Measurements from ENCODE around the gene MYB. TPM values are rescaled to one million over a fixed set of nuclear protein-coding genes. Genes with fewer than 3 reads are reported as not detected.
"Not testable (repeated sequence)": the region's sequence is repeated elsewhere in the genome, so short reads cannot be mapped to it uniquely, and the experiment has no call there.

The MYB gene
- total RNA-seq, 3 donors from 2014 or later = 1.1 to 61.9 (median 37.0) TPM

DNA sequence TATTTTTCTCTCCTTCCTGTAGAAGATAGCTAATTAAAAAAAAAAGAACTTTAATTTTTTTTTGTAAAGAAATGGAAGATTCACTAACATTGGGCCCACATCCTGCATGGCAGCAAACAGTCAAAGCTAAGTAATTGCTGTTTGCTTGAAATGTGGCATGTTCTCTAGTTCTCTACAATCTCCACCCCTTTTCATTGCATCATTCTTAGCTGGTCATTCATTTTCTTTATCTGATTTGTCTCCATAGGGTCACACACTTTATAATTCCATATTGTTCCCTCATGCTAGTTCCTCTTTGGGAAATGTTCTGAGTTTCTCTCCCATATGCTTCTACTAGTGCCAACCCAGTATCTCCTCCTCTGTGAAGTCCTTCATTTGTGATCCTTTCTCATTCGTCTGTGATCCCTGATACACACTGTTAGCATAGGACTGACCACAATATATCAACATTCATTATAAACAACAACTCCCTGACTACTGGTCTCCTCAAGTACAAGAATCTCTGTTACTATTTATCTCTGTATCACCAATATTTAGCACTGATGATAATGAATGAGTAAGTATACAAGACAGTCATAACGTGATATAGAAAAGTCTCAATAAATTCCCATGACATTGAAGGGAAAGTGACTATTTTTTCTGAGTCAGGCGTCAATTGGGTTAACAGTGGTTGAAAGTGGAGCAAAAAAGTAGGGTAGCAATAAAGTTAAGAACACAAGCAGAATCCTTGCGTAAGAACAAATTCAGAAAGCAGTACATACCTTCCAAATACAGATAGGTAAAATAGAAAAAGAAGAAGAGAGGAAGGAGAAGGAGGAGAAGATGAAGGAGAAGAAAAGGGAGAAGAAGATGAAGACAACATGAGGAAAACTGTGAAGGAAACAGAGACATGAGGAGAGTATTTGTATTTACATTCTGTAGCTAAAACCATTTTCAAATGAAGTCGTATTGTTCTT lies 33.2 kb upstream of the MYB start:
- no peaks in the 10 kb centered on the region for H3K9me3 ChIP-seq
- DNase-seq (ENCODE audit: low spot score in 2 of 2) = no peak
- H3K4me3 ChIP-seq = no peak overlapping the region
- no peak for TF ChIP-seq POLR2AphosphoS5 (IDR thresholded peaks at IDR 0.05)
- no peak for TF ChIP-seq POLR2A (IDR thresholded peaks at IDR 0.05)
- TF ChIP-seq, protein P1, sequence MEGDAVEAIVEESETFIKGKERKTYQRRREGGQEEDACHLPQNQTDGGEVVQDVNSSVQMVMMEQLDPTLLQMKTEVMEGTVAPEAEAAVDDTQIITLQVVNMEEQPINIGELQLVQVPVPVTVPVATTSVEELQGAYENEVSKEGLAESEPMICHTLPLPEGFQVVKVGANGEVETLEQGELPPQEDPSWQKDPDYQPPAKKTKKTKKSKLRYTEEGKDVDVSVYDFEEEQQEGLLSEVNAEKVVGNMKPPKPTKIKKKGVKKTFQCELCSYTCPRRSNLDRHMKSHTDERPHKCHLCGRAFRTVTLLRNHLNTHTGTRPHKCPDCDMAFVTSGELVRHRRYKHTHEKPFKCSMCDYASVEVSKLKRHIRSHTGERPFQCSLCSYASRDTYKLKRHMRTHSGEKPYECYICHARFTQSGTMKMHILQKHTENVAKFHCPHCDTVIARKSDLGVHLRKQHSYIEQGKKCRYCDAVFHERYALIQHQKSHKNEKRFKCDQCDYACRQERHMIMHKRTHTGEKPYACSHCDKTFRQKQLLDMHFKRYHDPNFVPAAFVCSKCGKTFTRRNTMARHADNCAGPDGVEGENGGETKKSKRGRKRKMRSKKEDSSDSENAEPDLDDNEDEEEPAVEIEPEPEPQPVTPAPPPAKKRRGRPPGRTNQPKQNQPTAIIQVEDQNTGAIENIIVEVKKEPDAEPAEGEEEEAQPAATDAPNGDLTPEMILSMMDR (IDR thresholded peaks at IDR 0.05) = no peak
- no peaks in the 10 kb centered on the region for H3K36me3 ChIP-seq
- H3K27ac ChIP-seq = no peak overlapping the region
- no peaks in the 10 kb centered on the region for H3K27me3 ChIP-seq
- intact Hi-C loops (cut with DNase I; ENCODE audit: low total_unique reads) = no loop called here
- no peaks in the 10 kb centered on the region for H3K4me1 ChIP-seq

DNA sequence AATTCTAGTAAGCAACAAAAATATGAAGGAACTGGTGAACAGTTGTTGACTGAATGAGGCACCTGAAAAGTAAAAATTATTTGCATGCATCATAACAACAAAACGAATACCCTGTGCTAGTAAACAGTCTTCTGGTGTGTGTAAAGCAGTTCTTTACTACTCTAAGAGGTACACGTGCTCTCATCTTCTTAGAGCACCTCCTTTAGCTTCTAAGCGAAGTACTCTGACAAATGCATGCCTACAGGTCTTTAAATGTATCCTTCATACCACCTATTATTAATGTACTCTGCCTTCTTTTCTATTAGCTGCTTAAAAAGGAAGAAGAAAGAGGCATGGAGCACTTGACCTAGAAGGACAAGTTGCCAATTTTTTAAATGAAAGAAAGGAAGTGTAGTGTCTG lies 32.2 kb upstream of the MYB start:
- H3K4me3 ChIP-seq = no peak overlapping the region
- no peaks in the 10 kb centered on the region for H3K36me3 ChIP-seq
- intact Hi-C loops (cut with DNase I; ENCODE audit: low total_unique reads) = no loop called here
- TF ChIP-seq POLR2AphosphoS5 (IDR thresholded peaks at IDR 0.05) = no peak
- TF ChIP-seq, protein P1 (IDR thresholded peaks at IDR 0.05) = no peak
- no peak for TF ChIP-seq POLR2A (IDR thresholded peaks at IDR 0.05)
- no peaks in the 10 kb centered on the region for H3K9me3 ChIP-seq
- no peak overlapping the region for H3K27ac ChIP-seq
- DNase-seq (ENCODE audit: low spot score in 2 of 2) = no peak
- H3K27me3 ChIP-seq = no peaks in the 10 kb centered on the region
- no peaks in the 10 kb centered on the region for H3K4me1 ChIP-seq

DNA sequence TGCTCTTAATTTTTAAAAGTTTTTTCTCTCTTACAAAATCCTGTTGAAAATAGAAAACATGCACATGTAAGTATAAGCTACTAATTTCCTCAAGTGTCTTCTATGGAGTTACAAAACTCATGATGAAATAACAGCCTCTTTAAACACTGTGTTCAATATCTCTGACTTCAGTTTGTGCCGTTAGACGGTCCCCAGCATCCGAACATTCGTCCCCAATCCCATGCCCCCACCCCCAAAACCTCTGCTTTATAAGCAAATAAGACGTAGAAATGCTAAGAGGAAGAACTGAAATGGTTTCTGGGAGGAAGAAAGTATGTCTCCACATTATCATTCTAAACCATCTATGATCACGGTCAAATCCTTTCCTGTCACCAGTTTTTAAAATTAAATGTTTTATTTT lies 31.7 kb upstream of the MYB start:
- Histone ChIP-seq H3K27me3 (no peaks in the 10 kb centered on the region), H3K36me3 (no peaks in the 10 kb centered on the region), H3K4me1 (no peaks in the 10 kb centered on the region), H3K4me3 (no peak overlapping the region), H3K27ac (no peak overlapping the region), H3K9me3 (no peaks in the 10 kb centered on the region)
- DNase-seq (ENCODE audit: low spot score in 2 of 2) = no peak
- intact Hi-C loops (cut with DNase I; ENCODE audit: low total_unique reads) = no loop called here
- TF ChIP-seq POLR2A (IDR thresholded peaks at IDR 0.05) = no peak
- TF ChIP-seq POLR2AphosphoS5 (IDR thresholded peaks at IDR 0.05) = no peak
- TF ChIP-seq, protein P1 (IDR thresholded peaks at IDR 0.05) = no peak

DNA sequence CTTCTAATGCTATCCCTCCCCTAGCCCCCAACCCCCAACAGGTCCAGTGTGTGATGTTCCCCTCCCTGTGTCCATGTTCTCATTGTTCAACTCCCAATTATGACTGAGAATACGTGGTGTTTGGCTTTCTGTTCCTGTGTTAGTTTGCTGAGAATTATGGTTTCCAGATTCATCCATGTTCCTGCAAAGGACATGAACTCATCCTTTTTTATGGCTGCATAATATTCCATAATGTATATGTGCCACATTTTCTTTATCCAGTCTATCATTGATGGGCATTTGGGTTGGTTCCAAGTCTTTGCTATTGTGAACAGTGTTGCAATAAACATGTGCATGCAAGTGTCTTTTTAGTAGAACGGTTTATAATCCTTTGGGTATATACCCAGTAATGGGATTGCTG lies 30.6 kb upstream of the MYB start:
- DNase-seq (ENCODE audit: low spot score in 2 of 2); H3K4me1 ChIP-seq; intact Hi-C loops (cut with DNase I; ENCODE audit: low total_unique reads); H3K4me3 ChIP-seq; H3K36me3 ChIP-seq; H3K9me3 ChIP-seq; H3K27me3 ChIP-seq; H3K27ac ChIP-seq: not testable (repeated sequence)

DNA sequence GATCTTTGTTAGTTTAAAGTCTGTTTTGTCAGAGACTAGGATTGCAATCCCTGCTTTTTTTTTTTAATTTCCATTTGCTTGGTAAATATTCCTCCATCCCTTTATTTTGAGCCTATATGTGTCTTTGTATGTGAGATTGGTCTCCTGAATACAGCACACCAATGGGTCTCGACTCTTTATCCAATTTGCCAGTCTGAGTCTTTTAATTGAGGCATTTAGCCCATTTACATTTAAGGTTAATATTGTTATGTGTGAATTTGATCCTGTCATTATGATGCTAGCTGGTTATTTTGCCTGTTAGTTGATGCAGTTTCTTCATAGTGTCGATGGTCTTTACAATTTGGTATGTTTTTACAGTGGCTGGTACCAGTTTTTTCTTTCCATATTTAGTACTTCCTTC lies 27.0 kb upstream of the MYB start:
- H3K4me3 ChIP-seq; DNase-seq (ENCODE audit: low spot score in 2 of 2); H3K4me1 ChIP-seq; H3K27me3 ChIP-seq; H3K9me3 ChIP-seq; H3K36me3 ChIP-seq; H3K27ac ChIP-seq; intact Hi-C loops (cut with DNase I; ENCODE audit: low total_unique reads): not testable (repeated sequence)

DNA sequence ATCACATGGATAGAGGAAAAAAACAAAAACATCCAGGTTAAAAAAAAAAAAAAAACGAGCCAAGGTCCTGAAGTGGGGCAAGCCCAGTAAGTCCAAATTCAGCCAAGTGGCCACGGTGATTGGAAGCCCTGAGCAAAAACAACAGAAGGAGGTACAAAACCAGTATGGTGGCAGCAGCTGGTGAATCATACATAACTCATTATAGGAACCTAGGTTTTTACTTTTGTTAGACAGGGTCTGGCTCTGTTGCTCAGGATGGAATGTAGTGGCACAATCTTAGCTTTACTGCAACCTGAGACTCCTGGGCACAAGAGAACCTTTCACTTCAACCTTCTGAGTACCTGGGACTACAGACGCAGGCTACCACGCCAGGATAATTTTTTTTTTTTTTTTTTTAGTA lies 22.7 kb upstream of the MYB start:
- no peaks in the 10 kb centered on the region for H3K36me3 ChIP-seq
- no peak for DNase-seq (ENCODE audit: low spot score in 2 of 2)
- intact Hi-C loops (cut with DNase I; ENCODE audit: low total_unique reads) = no loop called here
- no peaks in the 10 kb centered on the region for H3K9me3 ChIP-seq
- H3K27ac ChIP-seq = no peak overlapping the region
- H3K4me3 ChIP-seq = no peak overlapping the region
- H3K27me3 ChIP-seq = no peaks in the 10 kb centered on the region
- H3K4me1 ChIP-seq = no peaks in the 10 kb centered on the region
- TF ChIP-seq, protein P1 (IDR thresholded peaks at IDR 0.05) = no peak
- TF ChIP-seq POLR2AphosphoS5 (IDR thresholded peaks at IDR 0.05) (no peak), POLR2A (IDR thresholded peaks at IDR 0.05) (no peak)
